Umbilical cord (tissue), 2 donors: ENCODE measurements around the gene NOB1. TPM values are rescaled to one million over a fixed set of nuclear protein-coding genes. Genes with fewer than 3 reads are reported as not detected.
"Not testable (repeated sequence)": the region's sequence is repeated elsewhere in the genome, so short reads cannot be mapped to it uniquely, and the experiment has no call there.

ENCODE experiments used
- DNase-seq: peaks from one replicate; pipeline ENCODE4 v3.0.0-alpha.2; 2015; ENCODE audit warnings: low spot score
- total RNA-seq: library from RNA; depleted of rRNA; stranded (reverse); fragments of >200 nt; gene quantifications from one replicate; pipeline ENCODE4 v1.2.3, GENCODE V29; 2014; ENCODE audit warnings: low replicate concordance; ENCODE audit not compliant: insufficient read depth

NOB1 gene
- 22.9 TPM for total RNA-seq

GRCh38 chr16:69754469-69755310, at the start of gene NOB1:
NOB1 (minus strand) TSS chr16:69754926; CDS start chr16:69754910, 16 bp downstream.
- DNase-seq: peak; percentile 98

GRCh38 chr16:69804297-69804696, 49.6 kb upstream of the NOB1 start:
- no peak for DNase-seq

- DNase-seq: no peak
Measured at GRCh38 chr16:69799611-69800031, 44.9 kb upstream of the NOB1 start.

GRCh38 chr16:69798466-69798865, 43.7 kb upstream of the NOB1 start:
- DNase-seq: no peak

- DNase-seq: peak; percentile 66
Measured at GRCh38 chr16:69796285-69797118, 41.8 kb upstream of the NOB1 start.

- DNase-seq: no peak
Measured at GRCh38 chr16:69794486-69794885, 39.8 kb upstream of the NOB1 start.

- DNase-seq: no peak
Measured at GRCh38 chr16:69793526-69793925, 38.8 kb upstream of the NOB1 start.

GRCh38 chr16:69791391-69791847, 36.7 kb upstream of the NOB1 start:
- not testable (repeated sequence) for DNase-seq

GRCh38 chr16:69787883-69788282, 33.2 kb upstream of the NOB1 start:
- DNase-seq: no peak

GRCh38 chr16:69784586-69784985, 29.9 kb upstream of the NOB1 start:
- DNase-seq: no peak

GRCh38 chr16:69781118-69781517, 26.4 kb upstream of the NOB1 start:
- DNase-seq: no peak

- no peak for DNase-seq
Measured at GRCh38 chr16:69779724-69780123, 25.0 kb upstream of the NOB1 start.

GRCh38 chr16:69775563-69775962, 20.8 kb upstream of the NOB1 start:
- no peak for DNase-seq

GRCh38 chr16:69773260-69773947, 18.7 kb upstream of the NOB1 start:
- DNase-seq: no peak

- DNase-seq: no peak
Measured at GRCh38 chr16:69771651-69771967, 16.9 kb upstream of the NOB1 start.

GRCh38 chr16:69769404-69769803, 14.7 kb upstream of the NOB1 start:
- no peak for DNase-seq

- DNase-seq: no peak
Measured at GRCh38 chr16:69768666-69769065, 13.9 kb upstream of the NOB1 start.

GRCh38 chr16:69767459-69768229, 12.9 kb upstream of the NOB1 start:
- no peak for DNase-seq

- DNase-seq: no peak
Measured at GRCh38 chr16:69763599-69763942, 8.8 kb upstream of the NOB1 start.

- DNase-seq: peak; percentile 40
Measured at GRCh38 chr16:69762814-69763598, 8.3 kb upstream of the NOB1 start.
